PFSK-1 (cell line): ENCODE data around the gene FGL2.

Source experiments
- FOXP2 ChIP-seq: optimal IDR thresholded peaks from 2 replicates; pipeline ENCODE3; 2011; ENCODE audit warnings: borderline replicate concordance, control low read depth, inconsistent platforms; ENCODE audit not compliant: insufficient read depth; ENCODE audit errors: extremely low read length, extremely low read depth
- POLR2AphosphoS5 ChIP-seq: IDR thresholded peaks from 2 replicates; pipeline ENCODE4 v1.6.1; 2012; ENCODE audit warnings: low read depth, mild to moderate bottlenecking, control low read depth, low read length, moderate library complexity
- REST ChIP-seq, 2 experiments: IDR thresholded peaks; 2 replicates each; pipeline versions ENCODE4 v1.6.1 to v1.8.0; 2011 to 2012; ENCODE audit warnings: low read depth in 2 of 2, low read length in 2 of 2, control low read depth in 1 of 2, inconsistent platforms in 1 of 2, mild to moderate bottlenecking in 1 of 2, moderate library complexity in 1 of 2; ENCODE audit not compliant: insufficient read depth in 1 of 2
- SIN3A ChIP-seq: IDR thresholded peaks from 2 replicates; pipeline ENCODE4 v1.6.1; 2012; ENCODE audit warnings: mild to moderate bottlenecking, low read length, moderate library complexity, borderline replicate concordance; ENCODE audit not compliant: insufficient read depth
- TAF1 ChIP-seq: IDR thresholded peaks from 2 replicates; pipeline ENCODE4 v1.6.1; 2012; ENCODE audit warnings: low read length, control low read depth, borderline replicate concordance; ENCODE audit not compliant: insufficient read depth

FGL2 gene

GRCh38 chr7:77182261-77182660 is 17.4 kb downstream of the FGL2 start:
- TF ChIP-seq TAF1 (no peak), POLR2AphosphoS5 (no peak), SIN3A (no peak)

- TF ChIP-seq TAF1 (no peak), REST (IDR thresholded peaks at IDR 0.05; ENCODE audit: insufficient read depth in 1 of 2, low read depth in 2 of 2, low read length in 2 of 2) (no peak), SIN3A (no peak), POLR2AphosphoS5 (no peak), FOXP2 (no peak)
Observed at GRCh38 chr7:77181734-77182133, 17.9 kb downstream of the FGL2 start.

GRCh38 chr7:77181015-77181595 is 18.5 kb downstream of the FGL2 start:
- TF ChIP-seq FOXP2 (no peak), REST (IDR thresholded peaks at IDR 0.05; ENCODE audit: insufficient read depth in 1 of 2, low read depth in 2 of 2, low read length in 2 of 2) (no peak)

GRCh38 chr7:77157446-77157845 is 42.2 kb downstream of the FGL2 start:
- TF ChIP-seq POLR2AphosphoS5 (no peak), SIN3A (no peak), TAF1 (no peak), FOXP2 (no peak), REST (IDR thresholded peaks at IDR 0.05; ENCODE audit: insufficient read depth in 1 of 2, low read depth in 2 of 2, low read length in 2 of 2) (no peak)
